Measurements from ENCODE around the gene OPALIN.
A peak's percentile ranks its signal among the peaks of the same experiment; 100 is the strongest.

DNA sequence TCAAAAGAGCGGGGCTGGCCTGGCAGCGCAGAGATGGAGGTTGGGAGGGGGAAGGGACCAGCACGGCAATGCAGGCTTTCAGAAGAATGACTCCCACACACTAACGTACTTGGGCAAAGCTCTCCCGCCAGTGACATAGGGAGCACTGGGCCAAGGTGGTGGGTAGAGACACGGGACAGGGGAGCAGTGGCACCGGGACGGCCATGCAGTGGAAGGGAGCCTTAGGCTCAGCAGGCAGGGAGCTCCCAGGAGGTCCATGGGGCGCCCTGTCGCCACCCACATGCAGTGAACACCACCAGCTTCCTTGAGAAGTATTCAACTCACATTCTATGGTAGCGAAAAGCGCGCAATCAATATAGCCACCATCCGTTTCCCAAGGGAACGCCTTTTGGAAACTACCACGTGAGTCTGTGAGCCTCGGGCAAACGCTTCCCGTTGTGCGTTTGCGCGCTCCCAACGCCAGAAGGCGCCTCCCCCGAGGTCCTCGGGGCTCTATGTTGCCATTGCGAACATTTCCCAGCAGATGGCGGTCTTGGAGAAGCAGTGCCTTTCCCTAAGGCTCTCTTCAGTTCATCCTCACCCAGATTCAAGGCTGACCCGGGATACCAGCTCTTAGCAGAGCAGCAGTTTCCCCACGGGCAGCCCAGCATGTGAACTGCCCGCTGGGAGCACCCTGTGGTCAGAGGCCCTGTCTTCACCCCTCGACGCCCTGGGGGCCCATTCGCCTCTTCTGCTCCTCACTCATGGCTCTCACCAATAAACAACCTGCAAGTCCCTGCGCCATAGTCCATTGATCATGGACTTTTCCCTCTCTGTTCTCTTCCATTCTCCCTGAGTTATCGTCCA lies 16.4 kb upstream of the OPALIN start:
- TF ChIP-seq, protein P1, sequence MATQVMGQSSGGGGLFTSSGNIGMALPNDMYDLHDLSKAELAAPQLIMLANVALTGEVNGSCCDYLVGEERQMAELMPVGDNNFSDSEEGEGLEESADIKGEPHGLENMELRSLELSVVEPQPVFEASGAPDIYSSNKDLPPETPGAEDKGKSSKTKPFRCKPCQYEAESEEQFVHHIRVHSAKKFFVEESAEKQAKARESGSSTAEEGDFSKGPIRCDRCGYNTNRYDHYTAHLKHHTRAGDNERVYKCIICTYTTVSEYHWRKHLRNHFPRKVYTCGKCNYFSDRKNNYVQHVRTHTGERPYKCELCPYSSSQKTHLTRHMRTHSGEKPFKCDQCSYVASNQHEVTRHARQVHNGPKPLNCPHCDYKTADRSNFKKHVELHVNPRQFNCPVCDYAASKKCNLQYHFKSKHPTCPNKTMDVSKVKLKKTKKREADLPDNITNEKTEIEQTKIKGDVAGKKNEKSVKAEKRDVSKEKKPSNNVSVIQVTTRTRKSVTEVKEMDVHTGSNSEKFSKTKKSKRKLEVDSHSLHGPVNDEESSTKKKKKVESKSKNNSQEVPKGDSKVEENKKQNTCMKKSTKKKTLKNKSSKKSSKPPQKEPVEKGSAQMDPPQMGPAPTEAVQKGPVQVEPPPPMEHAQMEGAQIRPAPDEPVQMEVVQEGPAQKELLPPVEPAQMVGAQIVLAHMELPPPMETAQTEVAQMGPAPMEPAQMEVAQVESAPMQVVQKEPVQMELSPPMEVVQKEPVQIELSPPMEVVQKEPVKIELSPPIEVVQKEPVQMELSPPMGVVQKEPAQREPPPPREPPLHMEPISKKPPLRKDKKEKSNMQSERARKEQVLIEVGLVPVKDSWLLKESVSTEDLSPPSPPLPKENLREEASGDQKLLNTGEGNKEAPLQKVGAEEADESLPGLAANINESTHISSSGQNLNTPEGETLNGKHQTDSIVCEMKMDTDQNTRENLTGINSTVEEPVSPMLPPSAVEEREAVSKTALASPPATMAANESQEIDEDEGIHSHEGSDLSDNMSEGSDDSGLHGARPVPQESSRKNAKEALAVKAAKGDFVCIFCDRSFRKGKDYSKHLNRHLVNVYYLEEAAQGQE (IDR thresholded peaks at IDR 0.05; ENCODE audit: insufficient read depth in 1 of 2, low read depth in 2 of 2, low read length in 1 of 2), result no peak
- TF ChIP-seq, protein P2, sequence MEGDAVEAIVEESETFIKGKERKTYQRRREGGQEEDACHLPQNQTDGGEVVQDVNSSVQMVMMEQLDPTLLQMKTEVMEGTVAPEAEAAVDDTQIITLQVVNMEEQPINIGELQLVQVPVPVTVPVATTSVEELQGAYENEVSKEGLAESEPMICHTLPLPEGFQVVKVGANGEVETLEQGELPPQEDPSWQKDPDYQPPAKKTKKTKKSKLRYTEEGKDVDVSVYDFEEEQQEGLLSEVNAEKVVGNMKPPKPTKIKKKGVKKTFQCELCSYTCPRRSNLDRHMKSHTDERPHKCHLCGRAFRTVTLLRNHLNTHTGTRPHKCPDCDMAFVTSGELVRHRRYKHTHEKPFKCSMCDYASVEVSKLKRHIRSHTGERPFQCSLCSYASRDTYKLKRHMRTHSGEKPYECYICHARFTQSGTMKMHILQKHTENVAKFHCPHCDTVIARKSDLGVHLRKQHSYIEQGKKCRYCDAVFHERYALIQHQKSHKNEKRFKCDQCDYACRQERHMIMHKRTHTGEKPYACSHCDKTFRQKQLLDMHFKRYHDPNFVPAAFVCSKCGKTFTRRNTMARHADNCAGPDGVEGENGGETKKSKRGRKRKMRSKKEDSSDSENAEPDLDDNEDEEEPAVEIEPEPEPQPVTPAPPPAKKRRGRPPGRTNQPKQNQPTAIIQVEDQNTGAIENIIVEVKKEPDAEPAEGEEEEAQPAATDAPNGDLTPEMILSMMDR (IDR thresholded peaks at IDR 0.05), result peak; percentile 99
- no peak for TF ChIP-seq TCF7L2 (IDR thresholded peaks at IDR 0.05; ENCODE audit: low read depth, low read length)

Data from Panc1 (cell line).